HG02678 (cell line): ENCODE results near the gene TNFSF13.
"Not testable (repeated sequence)": the region's sequence is repeated elsewhere in the genome, so short reads cannot be mapped to it uniquely, and the experiment has no call there.

Source experiments
- ATAC-seq: cut with Tn5 transposase; IDR thresholded peaks from one replicate; pipeline ENCODE4 v1.9.1; 2021; ENCODE audit warnings: mild to moderate bottlenecking, moderate library complexity; ENCODE audit not compliant: unreplicated experiment

Gene TNFSF13

GRCh38 chr17:7589204-7589868 is 30.8 kb downstream of the TNFSF13 start:
- ATAC-seq: no peak

GRCh38 chr17:7589891-7590691 is 31.5 kb downstream of the TNFSF13 start, which contains the start of gene SOX15:
Gene SOX15 (minus strand): TSS chr17:7590094. CDS start chr17:7589676, 418 bp downstream.
- ATAC-seq: no peak

GRCh38 chr17:7590743-7591142 is 32.2 kb downstream of the TNFSF13 start:
- ATAC-seq: no peak

- ATAC-seq: no peak
Measured at GRCh38 chr17:7591596-7591995, 33.0 kb downstream of the TNFSF13 start.

- ATAC-seq: no peak
Measured at GRCh38 chr17:7592422-7593021, 34.0 kb downstream of the TNFSF13 start.

- ATAC-seq: no peak
Measured at GRCh38 chr17:7593296-7593695, 34.7 kb downstream of the TNFSF13 start.

GRCh38 chr17:7597561-7597960 is 39.0 kb downstream of the TNFSF13 start:
- not testable (repeated sequence) for ATAC-seq

GRCh38 chr17:7606280-7606679 is 47.7 kb downstream of the TNFSF13 start:
- no peak for ATAC-seq

- no peak for ATAC-seq
Measured at GRCh38 chr17:7610641-7611040, 52.1 kb downstream of the TNFSF13 start.
